Stomach (tissue), 9 donors: ENCODE results near the gene MTCH2. TPM values are rescaled to one million over a fixed set of nuclear protein-coding genes. Genes with fewer than 3 reads are reported as not detected.
"Not testable (repeated sequence)": the region's sequence is repeated elsewhere in the genome, so short reads cannot be mapped to it uniquely, and the experiment has no call there.

ENCODE experiments used
- DNase-seq, 2 donors: peaks; one replicate each; pipeline versions ENCODE4 v3.0.0 to v3.0.0-alpha.2; 2013 to 2019
- H3K27ac ChIP-seq, 5 donors: fragments of 200-600 bp in 4 of 5; sonication (generic) in 4 of 5; one replicate each; pipeline ENCODE4 v1.5.1; 2013 to 2019; ENCODE audit warnings: mild to moderate bottlenecking in 1 of 5, moderate library complexity in 1 of 5
- H3K27me3 ChIP-seq, 3 donors: fragments of 200-600 bp; sonication (generic); one replicate each; pipeline ENCODE4 v1.5.1; 2017 to 2019; ENCODE audit warnings: mixed run types in 1 of 3
- H3K36me3 ChIP-seq, 4 donors: fragments of 200-600 bp; sonication (generic); 1 replicate in 3 of 4; 2 replicates in 1 of 4; pipeline ENCODE4 v1.5.1; 2016 to 2019
- H3K4me1 ChIP-seq, 4 donors: fragments of 200-600 bp; sonication (generic); one replicate each; pipeline ENCODE4 v1.5.1; 2016 to 2019
- H3K4me3 ChIP-seq, 4 donors: fragments of 200-600 bp; sonication (generic) in 3 of 4; one replicate each; pipeline ENCODE4 v1.5.1; 2016 to 2019; ENCODE audit warnings: mild to moderate bottlenecking in 1 of 4
- H3K9me3 ChIP-seq, 4 donors: fragments of 200-600 bp; sonication (generic); one replicate each; pipeline ENCODE4 v1.5.1; 2016 to 2019
- CTCF ChIP-seq, 7 experiments: fragments of 450-650 bp in 4 of 7; fragments of 200-600 bp in 3 of 7; sonication (generic) in 3 of 7; IDR thresholded peaks; one replicate each; pipeline ENCODE4 v1.5.1; 2016 to 2019; ENCODE audit warnings: antibody characterized with exemption in 7 of 7, control low read depth in 2 of 7, mild to moderate bottlenecking in 1 of 7
- EP300 ChIP-seq: sonication (generic); formaldehyde crosslinking; IDR thresholded peaks from one replicate; pipeline ENCODE4 v1.6.1; 2017; ENCODE audit warnings: antibody characterized with exemption
- POLR2A ChIP-seq, 4 donors: fragments of 450-650 bp; IDR thresholded peaks; one replicate each; pipeline ENCODE4 v1.6.1; 2016; ENCODE audit warnings: antibody characterized with exemption in 4 of 4, control low read depth in 2 of 4, mild to moderate bottlenecking in 1 of 4, moderate library complexity in 1 of 4
- POLR2AphosphoS5 ChIP-seq, 3 donors: sonication (generic); formaldehyde crosslinking; IDR thresholded peaks; one replicate each; pipeline ENCODE4 v1.6.1; 2016; ENCODE audit warnings: antibody characterized with exemption in 3 of 3
- WGBS, 5 donors: extraction: QIAGEN DNeasy Blood & Tissue Kit in 3 of 5; methylation state at CpG; one replicate each; pipeline versions ENCODE4 v1.1.5 to v1.1.7; 2013 to 2018; 5-methylcytosine and 5-hydroxymethylcytosine counted together
- intact Hi-C: fragments of 100-400 bp; cut with DNase I; formaldehyde crosslinking; loops from one replicate; pipeline ENCODE4 v1.15.1; 2023; ENCODE audit warnings: low total_unique reads
- polyA plus RNA-seq, 3 donors: library from polyadenylated mRNA; stranded (reverse); fragments of 200-250 nt; gene quantifications; one replicate each; pipeline ENCODE4 v1.2.3, GENCODE V29; 2013
- total RNA-seq, 5 donors: library from RNA; depleted of rRNA; stranded (reverse); fragments of >200 nt; gene quantifications; one replicate each; pipeline versions ENCODE4 v1.1.0 to v1.2.3, GENCODE V29; 2014 to 2016
- donor health status: healthy with polysubstance abuse.
- donor health status: Bipolar disorder and iron deficiency.
- donor health status: healthy.

MTCH2 gene
- total and polyA plus RNA-seq, 8 donors, result 21.7 to 86.2 (median 45.8) TPM

GRCh38 chr11:47649276-47649675 is 6.9 kb upstream of the MTCH2 start:
- H3K4me1 ChIP-seq, result no peaks in the 10 kb centered on the region
- H3K4me3 ChIP-seq, result no peak overlapping the region
- WGBS, 5 donors, result 56 to 73% (median 69%) methylated on average over 3 of the region's 3 CpGs
- peaks cover 0 to 7% (median 0%) of the 10 kb centered on the region in 4 donors for H3K9me3 ChIP-seq
- TF ChIP-seq EP300, result no peak
- no peak for TF ChIP-seq CTCF (IDR thresholded peaks at IDR 0.05)
- TF ChIP-seq POLR2A (IDR thresholded peaks at IDR 0.05), result no peak
- no peak for TF ChIP-seq POLR2AphosphoS5 (IDR thresholded peaks at IDR 0.05)
- no peaks in the 10 kb centered on the region for H3K27me3 ChIP-seq
- intact Hi-C loops, result no loop called here
- no peak overlapping the region for H3K27ac ChIP-seq
- no peaks in the 10 kb centered on the region for H3K36me3 ChIP-seq
- DNase-seq, result no peak

GRCh38 chr11:47646019-47646418 is 3.7 kb upstream of the MTCH2 start:
- 86 to 92% (median 90%) methylated on average over 6 of the region's 6 CpGs for WGBS, 5 donors
- H3K27me3 ChIP-seq, result no peaks in the 10 kb centered on the region
- no peak overlapping the region for H3K27ac ChIP-seq
- intact Hi-C loops, result no loop called here
- H3K9me3 ChIP-seq, result no peaks in the 10 kb centered on the region
- no peaks in the 10 kb centered on the region for H3K36me3 ChIP-seq
- DNase-seq, result no peak
- no peak overlapping the region for H3K4me3 ChIP-seq
- peaks cover 0 to 16% (median 12%) of the 10 kb centered on the region in 4 donors for H3K4me1 ChIP-seq
- TF ChIP-seq CTCF (IDR thresholded peaks at IDR 0.05) (no peak), POLR2A (IDR thresholded peaks at IDR 0.05) (no peak), EP300 (no peak), POLR2AphosphoS5 (IDR thresholded peaks at IDR 0.05) (no peak)

GRCh38 chr11:47645500-47645899 is 3.1 kb upstream of the MTCH2 start:
- no peak for TF ChIP-seq POLR2AphosphoS5 (IDR thresholded peaks at IDR 0.05)
- TF ChIP-seq EP300, result no peak
- TF ChIP-seq CTCF (IDR thresholded peaks at IDR 0.05), result no peak
- no peak for TF ChIP-seq POLR2A (IDR thresholded peaks at IDR 0.05)
- Histone ChIP-seq H3K27me3 (no peaks in the 10 kb centered on the region), H3K27ac (no peak overlapping the region), H3K4me1 (peaks cover 0 to 21% (median 17%) of the 10 kb centered on the region in 4 donors), H3K4me3 (no peak overlapping the region), H3K36me3 (no peaks in the 10 kb centered on the region), H3K9me3 (no peaks in the 10 kb centered on the region)
- WGBS, 5 donors, result 78 to 85% (median 81%) methylated on average over 6 of the region's 6 CpGs
- no peak for DNase-seq
- intact Hi-C loops, result no loop called here

- Histone ChIP-seq H3K27ac (peak overlapping the region; percentile 88 to 98 (median 94)), H3K36me3 (peaks cover 15 to 29% (median 26%) of the 10 kb centered on the region in 4 donors), H3K27me3 (no peaks in the 10 kb centered on the region), H3K4me3 (peak overlapping the region; percentile 74 to 93 (median 80)), H3K9me3 (no peaks in the 10 kb centered on the region), H3K4me1 (peaks cover 0 to 32% (median 20%) of the 10 kb centered on the region in 4 donors)
- TF ChIP-seq CTCF (IDR thresholded peaks at IDR 0.05), result peak in 1 of 7 experiments; percentile 4
- no peak for TF ChIP-seq POLR2AphosphoS5 (IDR thresholded peaks at IDR 0.05)
- WGBS, 5 donors, result 5 to 7% (median 6%) methylated on average over 13 to 14 of the region's 14 CpGs
- peak in 1 of 2 donors; percentile 42 for DNase-seq
- intact Hi-C loops, result no loop called here
These were observed 710 bp downstream of the MTCH2 start for GRCh38 chr11:47641600-47642098.

GRCh38 chr11:47640506-47640905 is 1.9 kb downstream of the MTCH2 start:
- intact Hi-C loops, H3K27ac ChIP-seq, H3K4me3 ChIP-seq, H3K9me3 ChIP-seq, H3K27me3 ChIP-seq, DNase-seq: not testable (repeated sequence)
- H3K36me3 ChIP-seq, result peaks cover 19 to 41% (median 37%) of the 10 kb centered on the region in 4 donors
- 87 to 96% (median 94%) methylated on average over 6 of the region's 6 CpGs for WGBS, 5 donors
- peaks cover 0 to 32% (median 20%) of the 10 kb centered on the region in 4 donors for H3K4me1 ChIP-seq

- intact Hi-C loops, result not testable (repeated sequence)
- peaks cover 39 to 82% (median 79%) of the 10 kb centered on the region in 4 donors for H3K36me3 ChIP-seq
- 89 to 98% (median 97%) methylated on average over 11 of the region's 11 CpGs for WGBS, 5 donors
These were observed 6.0 kb downstream of the MTCH2 start for GRCh38 chr11:47636331-47636730.

More at GRCh38 chr11:47636331-47636730, 6.0 kb downstream of the MTCH2 start:
- peaks cover 0 to 21% (median 10%) of the 10 kb centered on the region in 4 donors for H3K4me1 ChIP-seq
- H3K27ac ChIP-seq, H3K4me3 ChIP-seq, H3K9me3 ChIP-seq, H3K27me3 ChIP-seq, DNase-seq: not testable (repeated sequence)
